Measurements from ENCODE around the gene COL4A2. TPM values are rescaled to one million over a fixed set of nuclear protein-coding genes. Genes with fewer than 3 reads are reported as not detected.

The COL4A2 gene
- total and polyA plus RNA-seq, 4 donors, result 8.0 to 45.2 (median 40.3) TPM

DNA sequence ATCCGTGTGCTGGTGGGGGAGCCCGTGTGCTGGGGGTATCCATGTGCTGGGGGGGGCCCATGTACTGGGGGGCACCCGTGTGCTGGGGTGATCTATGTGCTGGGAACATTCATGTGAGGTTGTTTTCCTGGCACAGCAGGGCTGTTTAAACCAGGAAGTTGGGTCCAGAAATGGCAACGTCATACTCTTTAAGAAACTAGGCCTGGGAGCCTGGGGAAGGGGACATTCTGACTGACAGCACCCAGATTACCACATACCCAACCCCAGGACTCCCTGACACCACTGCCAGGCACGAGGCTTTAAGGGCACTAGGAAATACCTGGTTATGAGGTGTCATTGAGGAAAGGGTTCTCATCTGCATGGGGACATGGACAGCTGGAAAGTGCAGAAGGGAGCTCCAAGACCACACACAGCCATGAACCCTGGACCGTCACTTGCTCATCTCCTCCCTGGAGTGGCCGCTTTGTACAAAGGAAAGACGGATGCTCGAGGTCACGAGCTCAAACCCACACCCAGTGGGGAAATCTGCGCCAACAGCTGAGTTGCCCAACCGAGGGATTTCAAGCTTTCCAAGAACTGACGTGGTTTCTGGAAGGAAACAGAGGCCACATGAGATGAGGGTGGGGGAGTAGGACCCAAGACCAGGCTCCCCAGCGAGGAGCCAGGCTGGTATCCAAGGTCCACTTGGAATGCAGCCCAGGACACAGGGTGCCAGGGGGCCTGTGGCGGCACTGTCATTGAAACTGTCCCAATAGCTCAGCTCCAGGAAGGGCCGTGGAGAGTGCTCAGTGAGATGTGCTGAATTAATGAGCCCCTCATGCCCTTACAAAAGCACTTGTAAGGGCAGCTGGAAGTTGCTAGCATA, 213.6 kb downstream of the COL4A2 start (continued):
- TF ChIP-seq, protein P1, sequence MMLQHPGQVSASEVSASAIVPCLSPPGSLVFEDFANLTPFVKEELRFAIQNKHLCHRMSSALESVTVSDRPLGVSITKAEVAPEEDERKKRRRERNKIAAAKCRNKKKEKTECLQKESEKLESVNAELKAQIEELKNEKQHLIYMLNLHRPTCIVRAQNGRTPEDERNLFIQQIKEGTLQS (IDR thresholded peaks at IDR 0.05), result no peak
- TF ChIP-seq, protein P2, sequence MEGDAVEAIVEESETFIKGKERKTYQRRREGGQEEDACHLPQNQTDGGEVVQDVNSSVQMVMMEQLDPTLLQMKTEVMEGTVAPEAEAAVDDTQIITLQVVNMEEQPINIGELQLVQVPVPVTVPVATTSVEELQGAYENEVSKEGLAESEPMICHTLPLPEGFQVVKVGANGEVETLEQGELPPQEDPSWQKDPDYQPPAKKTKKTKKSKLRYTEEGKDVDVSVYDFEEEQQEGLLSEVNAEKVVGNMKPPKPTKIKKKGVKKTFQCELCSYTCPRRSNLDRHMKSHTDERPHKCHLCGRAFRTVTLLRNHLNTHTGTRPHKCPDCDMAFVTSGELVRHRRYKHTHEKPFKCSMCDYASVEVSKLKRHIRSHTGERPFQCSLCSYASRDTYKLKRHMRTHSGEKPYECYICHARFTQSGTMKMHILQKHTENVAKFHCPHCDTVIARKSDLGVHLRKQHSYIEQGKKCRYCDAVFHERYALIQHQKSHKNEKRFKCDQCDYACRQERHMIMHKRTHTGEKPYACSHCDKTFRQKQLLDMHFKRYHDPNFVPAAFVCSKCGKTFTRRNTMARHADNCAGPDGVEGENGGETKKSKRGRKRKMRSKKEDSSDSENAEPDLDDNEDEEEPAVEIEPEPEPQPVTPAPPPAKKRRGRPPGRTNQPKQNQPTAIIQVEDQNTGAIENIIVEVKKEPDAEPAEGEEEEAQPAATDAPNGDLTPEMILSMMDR (IDR thresholded peaks at IDR 0.05; ENCODE audit: low read depth, low read length, missing input control), result no peak
- TF ChIP-seq RXRA (IDR thresholded peaks at IDR 0.05), result peak; percentile 87 to 95

DNA sequence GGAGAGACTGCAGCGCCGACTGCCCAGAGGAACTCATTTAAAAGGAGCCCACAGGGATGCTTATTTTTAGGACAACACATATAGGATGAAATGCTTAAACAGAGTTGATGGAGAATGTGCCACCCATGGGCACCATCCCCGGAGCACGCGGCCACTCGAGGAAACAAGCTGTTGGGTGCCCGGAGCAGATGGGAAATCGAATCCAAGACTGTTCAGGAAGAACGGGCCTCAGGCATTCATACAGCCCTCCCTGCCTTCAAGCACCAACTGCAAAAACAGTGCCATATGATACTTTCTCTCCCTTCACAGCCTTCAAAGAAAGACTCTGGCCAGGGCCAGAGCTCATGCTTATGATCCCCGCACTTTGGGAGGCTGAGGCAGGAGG, 214.2 kb downstream of the COL4A2 start:
- WGBS, result 51% methylated on average over 10 of the region's 10 CpGs
- peaks cover 25 to 61% (median 55%) of the 10 kb centered on the region in 4 donors for H3K4me1 ChIP-seq (ENCODE audit: control insufficient read depth in 4 of 4, insufficient read depth in 4 of 4, low read length in 3 of 4)
- no peaks in the 10 kb centered on the region for H3K27me3 ChIP-seq (ENCODE audit: control insufficient read depth in 4 of 4, insufficient read depth in 4 of 4, low read length in 3 of 4)
- peaks cover 0 to 7% (median 0%) of the 10 kb centered on the region in 4 donors for H3K36me3 ChIP-seq (ENCODE audit: control insufficient read depth in 4 of 4, insufficient read depth in 3 of 4, low read depth in 1 of 4, low read length in 3 of 4)
- TF ChIP-seq, protein P3, sequence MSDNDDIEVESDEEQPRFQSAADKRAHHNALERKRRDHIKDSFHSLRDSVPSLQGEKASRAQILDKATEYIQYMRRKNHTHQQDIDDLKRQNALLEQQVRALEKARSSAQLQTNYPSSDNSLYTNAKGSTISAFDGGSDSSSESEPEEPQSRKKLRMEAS (IDR thresholded peaks at IDR 0.05), result no peak
- TF ChIP-seq, protein P2 (IDR thresholded peaks at IDR 0.05; ENCODE audit: low read depth, low read length, missing input control), result no peak
- TF ChIP-seq, protein P4, sequence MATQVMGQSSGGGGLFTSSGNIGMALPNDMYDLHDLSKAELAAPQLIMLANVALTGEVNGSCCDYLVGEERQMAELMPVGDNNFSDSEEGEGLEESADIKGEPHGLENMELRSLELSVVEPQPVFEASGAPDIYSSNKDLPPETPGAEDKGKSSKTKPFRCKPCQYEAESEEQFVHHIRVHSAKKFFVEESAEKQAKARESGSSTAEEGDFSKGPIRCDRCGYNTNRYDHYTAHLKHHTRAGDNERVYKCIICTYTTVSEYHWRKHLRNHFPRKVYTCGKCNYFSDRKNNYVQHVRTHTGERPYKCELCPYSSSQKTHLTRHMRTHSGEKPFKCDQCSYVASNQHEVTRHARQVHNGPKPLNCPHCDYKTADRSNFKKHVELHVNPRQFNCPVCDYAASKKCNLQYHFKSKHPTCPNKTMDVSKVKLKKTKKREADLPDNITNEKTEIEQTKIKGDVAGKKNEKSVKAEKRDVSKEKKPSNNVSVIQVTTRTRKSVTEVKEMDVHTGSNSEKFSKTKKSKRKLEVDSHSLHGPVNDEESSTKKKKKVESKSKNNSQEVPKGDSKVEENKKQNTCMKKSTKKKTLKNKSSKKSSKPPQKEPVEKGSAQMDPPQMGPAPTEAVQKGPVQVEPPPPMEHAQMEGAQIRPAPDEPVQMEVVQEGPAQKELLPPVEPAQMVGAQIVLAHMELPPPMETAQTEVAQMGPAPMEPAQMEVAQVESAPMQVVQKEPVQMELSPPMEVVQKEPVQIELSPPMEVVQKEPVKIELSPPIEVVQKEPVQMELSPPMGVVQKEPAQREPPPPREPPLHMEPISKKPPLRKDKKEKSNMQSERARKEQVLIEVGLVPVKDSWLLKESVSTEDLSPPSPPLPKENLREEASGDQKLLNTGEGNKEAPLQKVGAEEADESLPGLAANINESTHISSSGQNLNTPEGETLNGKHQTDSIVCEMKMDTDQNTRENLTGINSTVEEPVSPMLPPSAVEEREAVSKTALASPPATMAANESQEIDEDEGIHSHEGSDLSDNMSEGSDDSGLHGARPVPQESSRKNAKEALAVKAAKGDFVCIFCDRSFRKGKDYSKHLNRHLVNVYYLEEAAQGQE (IDR thresholded peaks at IDR 0.05), result no peak
- TF ChIP-seq JUND (IDR thresholded peaks at IDR 0.05) (no peak), FOXA1 (IDR thresholded peaks at IDR 0.05) (no peak), YY1 (IDR thresholded peaks at IDR 0.05) (no peak), RXRA (IDR thresholded peaks at IDR 0.05) (no peak), HNF4G (IDR thresholded peaks at IDR 0.05) (no peak), TAF1 (conservative IDR thresholded peaks at IDR 0.05) (no peak), RAD21 (IDR thresholded peaks at IDR 0.05) (no peak), HNF4A (conservative IDR thresholded peaks at IDR 0.05) (no peak), FOXA2 (IDR thresholded peaks at IDR 0.05) (no peak), SP1 (IDR thresholded peaks at IDR 0.05) (no peak), GABPA (IDR thresholded peaks at IDR 0.05 in 1 of 2, conservative IDR thresholded peaks at IDR 0.05 in 1 of 2) (no peak), EGR1 (IDR thresholded peaks at IDR 0.05; ENCODE audit: low read depth in 2 of 2) (no peak), NR2F2 (IDR thresholded peaks at IDR 0.05) (no peak)
- TF ChIP-seq, protein P5, sequence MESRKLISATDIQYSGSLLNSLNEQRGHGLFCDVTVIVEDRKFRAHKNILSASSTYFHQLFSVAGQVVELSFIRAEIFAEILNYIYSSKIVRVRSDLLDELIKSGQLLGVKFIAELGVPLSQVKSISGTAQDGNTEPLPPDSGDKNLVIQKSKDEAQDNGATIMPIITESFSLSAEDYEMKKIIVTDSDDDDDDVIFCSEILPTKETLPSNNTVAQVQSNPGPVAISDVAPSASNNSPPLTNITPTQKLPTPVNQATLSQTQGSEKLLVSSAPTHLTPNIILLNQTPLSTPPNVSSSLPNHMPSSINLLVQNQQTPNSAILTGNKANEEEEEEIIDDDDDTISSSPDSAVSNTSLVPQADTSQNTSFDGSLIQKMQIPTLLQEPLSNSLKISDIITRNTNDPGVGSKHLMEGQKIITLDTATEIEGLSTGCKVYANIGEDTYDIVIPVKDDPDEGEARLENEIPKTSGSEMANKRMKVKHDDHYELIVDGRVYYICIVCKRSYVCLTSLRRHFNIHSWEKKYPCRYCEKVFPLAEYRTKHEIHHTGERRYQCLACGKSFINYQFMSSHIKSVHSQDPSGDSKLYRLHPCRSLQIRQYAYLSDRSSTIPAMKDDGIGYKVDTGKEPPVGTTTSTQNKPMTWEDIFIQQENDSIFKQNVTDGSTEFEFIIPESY (IDR thresholded peaks at IDR 0.05), result no peak
- peak overlapping the region in 1 of 2 donors; percentile 32 for H3K9ac ChIP-seq (ENCODE audit: low read depth in 1 of 2, low read length in 2 of 2)
- no peak overlapping the region for H3K4me3 ChIP-seq (ENCODE audit: low read depth in 1 of 3, low read length in 3 of 3)
- H3K27ac ChIP-seq (ENCODE audit: low read depth in 1 of 2, low read length in 2 of 2), result peak overlapping the region; percentile 78
- DNase-seq (ENCODE audit: low spot score), result no peak
- no peaks in the 10 kb centered on the region for H3K9me3 ChIP-seq (ENCODE audit: control insufficient read depth in 4 of 4, low read length in 3 of 4)

Measured in liver (tissue), 9 donors.